HTERT RPE-1 (cell line): ENCODE data around the gene PRKG1.

Experiments used
- in situ Hi-C: fragments of 300-500 bp; cut with MboI; formaldehyde crosslinking; loops from 4 replicates; pipeline ENCODE4 v1.14.3; 2020; ENCODE audit warnings: low sequenced_read_pairs

The PRKG1 gene

GRCh38 chr10:52066383-52066782 lies 992.1 kb downstream of the PRKG1 start:
- in situ Hi-C loops, result no loop called here

DNA sequence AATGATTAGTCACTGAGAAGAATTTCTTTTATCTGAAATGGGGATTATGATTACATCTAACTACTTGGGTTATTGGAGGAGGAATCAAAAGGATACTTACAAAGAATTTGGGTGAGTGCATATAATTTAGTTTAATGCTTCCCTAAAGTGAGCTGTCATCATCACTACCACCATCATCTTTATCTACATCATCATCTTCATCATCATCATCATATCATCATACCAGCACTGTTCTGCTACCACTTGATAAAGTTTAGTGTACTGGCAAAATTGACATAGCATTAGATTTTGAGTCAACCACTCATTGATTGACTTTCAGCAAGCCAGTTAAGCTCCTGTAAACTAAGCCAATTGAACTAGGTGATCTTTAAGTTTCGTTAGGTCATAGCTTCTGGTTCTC lies 994.2 kb downstream of the PRKG1 start:
- in situ Hi-C loops, result no loop called here

DNA sequence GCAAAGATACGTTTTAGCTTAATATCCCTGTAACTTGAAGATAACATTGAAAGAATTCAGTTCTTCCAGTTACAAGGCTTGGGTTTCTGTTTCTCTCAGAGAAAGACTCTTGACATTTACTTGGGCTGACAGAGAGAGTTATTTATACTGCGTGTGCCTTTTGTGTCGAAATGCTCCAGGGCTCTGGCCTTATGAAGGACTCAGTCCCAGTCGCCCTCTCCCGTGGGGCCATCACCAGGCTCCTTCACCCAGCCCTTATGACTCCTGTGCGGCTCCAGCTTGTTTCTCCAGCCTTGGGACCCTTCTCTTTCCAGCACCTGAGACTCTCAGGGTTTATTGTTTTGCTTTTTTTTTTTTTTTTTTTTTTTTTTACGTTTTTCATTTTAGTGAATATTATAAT lies 997.5 kb downstream of the PRKG1 start:
- in situ Hi-C loops, result no loop called here

DNA sequence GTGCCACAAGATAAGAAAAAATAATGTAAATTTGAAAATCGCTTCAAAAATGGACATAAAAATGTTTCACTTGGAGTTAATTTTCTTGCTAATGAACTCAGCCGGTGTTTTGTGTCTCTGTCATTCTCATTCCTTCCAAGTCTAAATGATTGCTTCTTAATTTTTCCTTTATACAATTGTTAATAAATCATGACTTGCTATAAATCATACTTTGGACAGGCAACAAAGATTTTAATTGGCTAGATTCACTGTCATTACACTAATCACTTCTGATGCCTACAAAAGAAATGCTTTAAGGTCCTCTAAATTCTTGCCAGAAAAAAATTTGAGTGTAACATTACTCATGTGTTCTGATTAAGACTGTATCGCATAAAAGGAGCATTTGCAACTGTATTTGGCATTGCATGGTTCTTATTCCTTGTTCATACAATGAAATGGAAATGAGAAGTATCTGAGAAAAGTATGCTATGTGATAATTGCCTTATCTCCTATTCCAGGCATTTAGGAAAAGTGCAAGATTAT lies 1000.3 kb downstream of the PRKG1 start:
- in situ Hi-C loops, result no loop called here

DNA sequence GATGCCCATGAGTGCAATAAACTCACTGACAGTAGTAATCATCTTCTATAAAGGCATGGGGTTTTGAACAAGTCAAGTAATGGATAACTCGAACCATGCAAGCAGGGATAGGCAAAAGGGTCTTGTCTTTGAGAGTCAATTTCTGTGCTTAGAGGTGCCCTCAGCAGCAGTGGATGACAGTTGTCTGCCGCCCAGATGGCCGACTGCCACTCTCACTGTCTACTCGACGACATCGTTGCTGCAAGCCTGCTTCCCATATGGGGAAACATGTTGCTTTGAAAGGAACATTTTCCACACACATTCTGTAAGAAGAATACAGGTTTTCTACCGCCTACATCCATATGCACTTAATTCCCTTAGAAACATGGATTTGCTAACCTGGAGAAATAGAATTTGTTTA lies 1003.5 kb downstream of the PRKG1 start:
- in situ Hi-C loops, result no loop called here

DNA sequence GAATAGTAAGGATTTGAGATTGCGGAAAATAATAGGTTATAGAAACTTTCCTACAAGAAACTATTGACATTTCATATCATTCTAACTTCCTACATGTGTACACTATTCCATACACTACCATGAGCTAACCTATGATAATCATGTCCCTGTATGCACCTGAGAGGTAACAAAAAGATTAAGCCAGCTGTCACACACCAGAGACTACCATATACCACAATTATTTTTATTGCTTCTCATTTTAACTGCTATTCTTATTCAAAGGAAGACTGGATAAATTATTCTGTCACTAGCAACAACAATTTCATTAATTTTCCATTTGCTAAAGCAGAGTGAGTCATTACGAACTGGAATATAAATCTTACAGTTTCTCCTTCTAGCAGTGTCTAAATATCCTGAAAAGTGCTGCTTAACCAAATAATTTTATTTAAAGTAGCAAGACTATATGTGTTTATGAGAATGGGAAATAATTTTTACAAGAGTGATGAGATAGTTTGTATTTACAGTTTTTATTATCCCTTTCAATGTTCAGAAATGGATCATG lies 1004.2 kb downstream of the PRKG1 start:
- in situ Hi-C loops, result no loop called here

DNA sequence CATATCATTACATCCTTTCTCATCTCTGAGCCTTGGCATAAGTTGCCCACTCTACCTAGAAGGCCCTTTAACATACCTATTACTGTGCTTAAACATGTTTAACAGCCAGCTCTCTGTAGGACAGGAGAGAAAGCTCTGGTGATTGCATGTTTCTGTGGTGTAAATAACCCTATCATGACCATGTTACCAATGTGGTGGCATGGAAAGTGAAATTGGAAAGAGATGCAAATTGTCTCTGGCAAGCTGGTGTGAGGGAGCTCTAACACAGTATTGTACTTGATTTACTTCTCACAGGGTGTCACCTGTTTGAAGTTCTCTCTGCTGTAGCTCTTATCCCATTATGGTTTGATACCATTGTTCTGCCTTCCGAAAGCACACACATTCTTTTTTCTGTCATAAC lies 1008.0 kb downstream of the PRKG1 start:
- in situ Hi-C loops, result no loop called here

DNA sequence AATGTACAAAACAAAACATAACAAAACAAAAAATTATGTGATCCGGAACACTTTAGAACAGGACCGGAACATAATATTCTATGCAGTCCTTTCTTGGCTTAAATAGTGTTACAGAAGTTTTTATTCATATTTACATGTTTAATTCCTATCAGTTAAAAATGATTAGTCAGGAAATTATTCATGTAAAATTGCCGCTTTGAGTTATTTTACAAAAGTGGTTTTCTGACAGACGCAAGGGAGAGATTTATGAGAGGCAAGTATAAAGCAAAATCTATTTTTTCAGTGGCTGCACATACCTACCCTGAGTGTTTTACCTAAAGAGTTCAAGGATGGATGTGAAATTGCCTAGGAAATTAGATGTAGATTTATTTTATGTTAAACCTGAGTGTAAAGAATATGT lies 1009.1 kb downstream of the PRKG1 start:
- in situ Hi-C loops, result no loop called here

GRCh38 chr10:52092390-52092789 lies 1018.1 kb downstream of the PRKG1 start:
- in situ Hi-C loops, result no loop called here

- in situ Hi-C loops, result no loop called here
Measured at GRCh38 chr10:52098130-52098529, 1023.8 kb downstream of the PRKG1 start.

DNA sequence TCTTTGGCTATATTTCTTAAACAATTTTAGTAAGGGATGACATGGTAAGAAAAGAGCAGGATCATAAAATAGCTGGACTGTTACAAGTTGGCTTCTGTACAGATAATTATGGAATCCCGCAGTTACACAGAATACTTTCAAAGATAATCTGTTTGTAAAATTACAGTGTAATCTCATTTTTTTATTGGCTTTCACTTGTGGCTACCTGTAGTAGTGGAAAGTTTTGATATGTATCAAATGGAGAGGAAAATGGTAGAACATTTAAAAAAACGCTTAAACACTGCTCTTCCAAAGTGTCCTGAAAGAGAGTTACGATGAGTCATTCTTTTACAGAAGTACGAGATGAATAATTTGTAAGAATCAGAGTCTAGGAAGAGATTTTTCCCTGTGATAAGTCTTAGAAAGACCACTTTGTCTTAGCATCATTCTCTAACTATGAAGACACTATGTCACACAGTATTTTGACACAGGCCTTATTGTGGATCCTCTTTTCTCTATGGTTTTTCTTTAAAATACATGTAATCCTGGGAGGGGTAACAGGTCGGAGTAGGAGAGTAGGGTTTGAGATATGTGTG lies 1024.8 kb downstream of the PRKG1 start:
- in situ Hi-C loops, result no loop called here

DNA sequence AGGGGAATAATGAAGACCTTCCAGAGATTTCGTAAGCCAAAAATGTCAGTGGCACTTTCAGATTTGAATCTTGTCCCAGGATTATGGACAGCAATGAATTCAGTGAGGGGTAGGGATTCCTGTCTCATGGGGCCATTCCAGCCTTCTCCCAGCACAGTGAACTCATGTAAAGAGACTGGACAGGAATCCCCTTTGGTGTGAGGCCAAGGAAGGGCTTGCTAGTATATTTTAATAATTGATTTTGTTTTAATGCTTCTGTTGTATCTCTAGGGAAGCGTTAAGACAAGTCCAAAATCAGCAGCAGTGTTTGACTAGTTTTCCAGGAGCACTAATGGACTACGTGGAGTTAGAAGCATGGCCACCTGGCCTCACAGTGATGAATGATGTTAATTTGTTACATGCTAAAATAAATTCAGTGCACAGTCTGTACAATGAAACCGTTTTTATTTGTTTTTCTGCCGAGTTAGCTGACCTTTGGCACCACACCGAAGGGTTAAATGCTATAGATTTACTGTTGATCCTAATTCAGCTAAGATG lies 1025.8 kb downstream of the PRKG1 start:
- in situ Hi-C loops, result no loop called here

DNA sequence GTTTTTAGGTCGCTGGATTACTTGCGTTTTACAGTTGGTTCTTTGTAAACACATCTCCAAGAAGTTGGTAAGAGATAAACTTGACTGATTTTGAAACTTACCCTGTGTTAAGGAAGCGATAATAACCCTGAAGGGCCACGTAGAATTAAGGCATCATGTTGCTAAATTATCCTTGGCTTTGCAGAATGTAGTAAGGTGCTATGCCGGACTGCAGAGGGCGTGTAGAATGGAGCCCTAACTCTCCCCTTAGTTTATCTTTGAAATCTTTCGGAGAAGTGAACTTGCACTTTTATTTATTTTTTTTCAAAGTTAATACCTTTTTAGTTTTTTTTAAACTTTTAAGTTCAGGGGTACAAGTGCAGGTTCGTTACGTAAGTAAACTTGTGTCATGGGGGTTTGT lies 1031.0 kb downstream of the PRKG1 start:
- in situ Hi-C loops, result no loop called here

DNA sequence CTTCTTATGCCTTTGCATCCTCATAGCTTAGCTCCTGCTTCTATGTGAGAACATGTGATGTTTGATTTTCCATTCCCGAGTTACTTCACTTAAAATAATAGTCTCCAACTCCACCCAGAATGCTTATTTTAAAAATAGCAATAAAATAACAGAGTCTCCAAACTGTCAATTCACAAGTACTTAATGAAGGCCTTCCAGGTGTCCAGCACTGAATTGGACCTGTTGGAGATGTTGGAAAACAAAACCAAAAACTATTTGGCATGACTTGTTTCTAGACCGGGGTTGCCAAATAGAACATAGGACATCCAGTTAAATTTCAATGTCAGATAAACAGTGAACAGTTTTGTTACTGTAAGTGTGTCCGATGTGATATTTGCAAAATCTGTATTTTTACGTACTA lies 1031.7 kb downstream of the PRKG1 start:
- in situ Hi-C loops, result no loop called here

- in situ Hi-C loops, result no loop called here
Measured at GRCh38 chr10:52106899-52107298, 1032.6 kb downstream of the PRKG1 start.

DNA sequence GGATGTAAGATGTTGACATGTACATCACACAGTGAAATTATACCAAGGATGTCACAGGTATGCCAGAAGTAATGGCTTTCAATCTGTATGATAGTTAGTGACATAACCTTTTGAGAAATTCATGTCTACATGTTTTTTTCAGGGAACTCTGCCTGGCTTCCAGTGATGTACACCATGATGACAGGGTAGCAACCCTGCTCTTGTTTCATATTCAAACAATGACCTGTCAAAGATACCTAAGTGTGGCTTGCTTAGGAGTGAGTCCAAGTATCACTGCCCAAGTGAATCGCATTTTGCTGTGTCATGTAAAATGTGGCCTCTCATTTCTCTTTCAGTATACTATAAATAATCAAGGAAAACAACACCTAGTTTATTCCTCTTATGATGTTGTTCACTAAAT lies 1033.9 kb downstream of the PRKG1 start:
- in situ Hi-C loops, result no loop called here

- in situ Hi-C loops, result no loop called here
Measured at GRCh38 chr10:52110576-52110975, 1036.3 kb downstream of the PRKG1 start.

DNA sequence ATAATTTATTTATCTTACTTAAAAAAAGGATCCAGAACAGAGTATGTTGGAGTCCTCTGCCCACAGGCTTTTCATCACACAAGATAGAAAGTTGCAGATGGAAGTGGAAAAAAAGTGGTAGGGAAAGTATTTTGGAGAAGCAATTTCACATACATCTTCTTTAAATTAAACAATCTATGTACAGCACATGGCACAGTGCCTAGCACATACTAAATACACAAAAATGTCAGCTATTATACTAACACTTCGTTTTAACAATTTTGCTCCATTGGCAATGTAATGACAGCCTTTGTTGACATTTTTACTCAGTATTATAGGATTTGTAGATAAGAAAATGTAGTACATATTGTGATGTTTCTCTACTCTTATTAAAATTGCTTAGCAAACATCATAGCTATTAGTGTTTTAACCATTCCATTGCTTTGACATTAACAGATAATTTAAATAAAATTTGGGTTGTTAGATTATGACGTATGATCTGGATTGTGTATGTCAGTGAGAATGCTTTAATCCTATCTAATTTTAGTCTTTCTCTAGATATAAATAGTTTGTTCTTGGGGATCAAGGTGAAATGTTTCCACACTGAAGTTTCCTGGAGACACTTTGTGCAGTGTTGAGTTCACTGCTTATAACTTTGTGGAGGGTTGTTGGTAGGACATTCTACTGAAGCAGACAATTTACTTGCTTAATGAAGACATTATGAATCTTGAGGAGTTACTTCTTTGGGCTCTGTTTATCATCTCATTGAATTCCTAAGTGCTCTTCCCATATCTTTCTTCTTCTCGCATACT lies 1037.0 kb downstream of the PRKG1 start:
- in situ Hi-C loops, result no loop called here

- in situ Hi-C loops, result no loop called here
Measured at GRCh38 chr10:52115823-52116222, 1041.5 kb downstream of the PRKG1 start.

GRCh38 chr10:52119507-52119906 lies 1045.2 kb downstream of the PRKG1 start:
- in situ Hi-C loops, result no loop called here

- in situ Hi-C loops, result no loop called here
Measured at GRCh38 chr10:52121688-52122087, 1047.4 kb downstream of the PRKG1 start.

DNA sequence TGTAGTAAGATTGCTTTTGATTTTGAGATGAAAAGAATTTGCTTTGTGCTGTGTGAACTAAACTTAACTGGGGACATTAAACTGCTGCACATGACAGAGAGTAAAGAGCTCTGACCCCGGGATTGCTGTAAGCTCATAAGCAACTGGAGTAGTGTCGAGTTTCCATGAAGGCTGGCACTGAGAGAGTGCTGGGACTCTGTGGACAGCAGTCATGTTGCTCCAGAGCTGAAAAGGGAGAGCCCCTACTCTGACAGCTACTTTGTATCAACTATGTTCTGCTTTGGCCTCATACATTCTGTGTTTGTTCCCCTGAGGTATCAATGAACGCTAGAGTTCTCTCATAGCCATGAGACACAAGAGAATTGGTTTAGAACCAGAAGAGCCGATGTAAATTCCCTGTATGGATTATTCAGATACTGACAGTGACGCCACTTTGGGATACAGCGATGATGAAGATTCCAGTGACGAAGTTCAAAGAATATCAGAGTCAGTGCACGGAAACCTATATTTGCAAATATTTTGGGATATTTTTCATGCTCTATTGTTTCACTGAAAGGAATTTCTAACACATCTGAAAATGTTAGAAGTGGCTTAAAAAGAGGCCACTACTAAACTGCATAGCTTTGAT lies 1053.9 kb downstream of the PRKG1 start:
- in situ Hi-C loops, result no loop called here
